ENCODE measurements around the gene BORCS5. TPM values are rescaled to one million over a fixed set of nuclear protein-coding genes. Genes with fewer than 3 reads are reported as not detected.

The BORCS5 gene
- total and polyA plus RNA-seq, 2 donors (not counting 1 experiment from before 2014, with no cell fraction given): 13.5 to 14.4 TPM

- Histone ChIP-seq H2AFZ (ENCODE audit: low read length) (no peak overlapping the region), H3K4me2 (ENCODE audit: extremely low read depth, insufficient read depth, low read length) (no peak overlapping the region), H4K20me1 (ENCODE audit: control insufficient read depth, extremely low read depth, insufficient read depth, low read length) (no peaks in the 10 kb centered on the region), H3K9ac (ENCODE audit: insufficient read depth, low read length) (no peak overlapping the region), H3K27me3 (ENCODE audit: control insufficient read depth, insufficient read depth, low read length) (no peaks in the 10 kb centered on the region), H3K4me1 (ENCODE audit: control insufficient read depth, extremely low read depth, insufficient read depth, low read length) (peaks cover 2% of the 10 kb centered on the region), H3K4me3 (replicated peaks in 1 of 4; ENCODE audit: control extremely low read depth in 1 of 4, insufficient read depth in 1 of 4, low read depth in 3 of 4, low read length in 4 of 4) (no peak overlapping the region), H3K9me3 (ENCODE audit: control insufficient read depth, insufficient read depth, low read depth, low read length) (no peaks in the 10 kb centered on the region), H3K79me2 (ENCODE audit: control insufficient read depth, insufficient read depth, low read length) (peaks cover 4% of the 10 kb centered on the region), H3K36me3 (ENCODE audit: control insufficient read depth, insufficient read depth, low read length) (no peaks in the 10 kb centered on the region), H3K27ac (ENCODE audit: insufficient read depth, low read length) (no peak overlapping the region)
- TF ChIP-seq EZH2 (IDR thresholded peaks at IDR 0.05; ENCODE audit: low read length, missing control alignments) (no peak), CTCF (conservative IDR thresholded peaks at IDR 0.05 in 1 of 2, IDR thresholded peaks at IDR 0.05 in 1 of 2; ENCODE audit: low read depth in 1 of 2, low read length in 2 of 2) (no peak)
- DNase-seq (ENCODE audit: low read depth in 2 of 2): no peak
Measured at GRCh38 chr12:12353276-12353675, 3.6 kb upstream of the BORCS5 start.

- Histone ChIP-seq H2AFZ (ENCODE audit: low read length) (no peak overlapping the region), H3K9me3 (ENCODE audit: control insufficient read depth, insufficient read depth, low read depth, low read length) (no peaks in the 10 kb centered on the region), H3K79me2 (ENCODE audit: control insufficient read depth, insufficient read depth, low read length) (peaks cover 4% of the 10 kb centered on the region), H3K4me1 (ENCODE audit: control insufficient read depth, extremely low read depth, insufficient read depth, low read length) (peaks cover 2% of the 10 kb centered on the region), H3K27ac (ENCODE audit: insufficient read depth, low read length) (no peak overlapping the region), H3K36me3 (ENCODE audit: control insufficient read depth, insufficient read depth, low read length) (no peaks in the 10 kb centered on the region), H3K4me2 (ENCODE audit: extremely low read depth, insufficient read depth, low read length) (no peak overlapping the region), H3K27me3 (ENCODE audit: control insufficient read depth, insufficient read depth, low read length) (no peaks in the 10 kb centered on the region), H4K20me1 (ENCODE audit: control insufficient read depth, extremely low read depth, insufficient read depth, low read length) (no peaks in the 10 kb centered on the region), H3K9ac (ENCODE audit: insufficient read depth, low read length) (no peak overlapping the region), H3K4me3 (replicated peaks in 1 of 4; ENCODE audit: control extremely low read depth in 1 of 4, insufficient read depth in 1 of 4, low read depth in 3 of 4, low read length in 4 of 4) (no peak overlapping the region)
- TF ChIP-seq CTCF (conservative IDR thresholded peaks at IDR 0.05 in 1 of 2, IDR thresholded peaks at IDR 0.05 in 1 of 2; ENCODE audit: low read depth in 1 of 2, low read length in 2 of 2) (no peak), EZH2 (IDR thresholded peaks at IDR 0.05; ENCODE audit: low read length, missing control alignments) (no peak)
- no peak for DNase-seq (ENCODE audit: low read depth in 2 of 2)
Measured at GRCh38 chr12:12353807-12354206, 3.1 kb upstream of the BORCS5 start.

- no peak for TF ChIP-seq EZH2 (IDR thresholded peaks at IDR 0.05; ENCODE audit: low read length, missing control alignments)
- no peak for TF ChIP-seq CTCF (conservative IDR thresholded peaks at IDR 0.05 in 1 of 2, IDR thresholded peaks at IDR 0.05 in 1 of 2; ENCODE audit: low read depth in 1 of 2, low read length in 2 of 2)
- peak overlapping the region; percentile 9 for H3K27ac ChIP-seq (ENCODE audit: insufficient read depth, low read length)
- no peak overlapping the region for H3K9ac ChIP-seq (ENCODE audit: insufficient read depth, low read length)
Measured at GRCh38 chr12:12356467-12356895, 397 bp upstream of the BORCS5 start.

More at GRCh38 chr12:12356467-12356895, 397 bp upstream of the BORCS5 start:
- Histone ChIP-seq H4K20me1 (ENCODE audit: control insufficient read depth, extremely low read depth, insufficient read depth, low read length) (no peaks in the 10 kb centered on the region), H3K4me2 (ENCODE audit: extremely low read depth, insufficient read depth, low read length) (peak overlapping the region; percentile 99), H3K79me2 (ENCODE audit: control insufficient read depth, insufficient read depth, low read length) (peaks cover 5% of the 10 kb centered on the region), H3K4me1 (ENCODE audit: control insufficient read depth, extremely low read depth, insufficient read depth, low read length) (peaks cover 2% of the 10 kb centered on the region), H3K9me3 (ENCODE audit: control insufficient read depth, insufficient read depth, low read depth, low read length) (no peaks in the 10 kb centered on the region), H3K36me3 (ENCODE audit: control insufficient read depth, insufficient read depth, low read length) (no peaks in the 10 kb centered on the region), H3K27me3 (ENCODE audit: control insufficient read depth, insufficient read depth, low read length) (no peaks in the 10 kb centered on the region), H3K4me3 (replicated peaks in 1 of 4; ENCODE audit: control extremely low read depth in 1 of 4, insufficient read depth in 1 of 4, low read depth in 3 of 4, low read length in 4 of 4) (peak overlapping the region; percentile 75 to 92 (median 85)), H2AFZ (ENCODE audit: low read length) (peak overlapping the region; percentile 89)
- DNase-seq (ENCODE audit: low read depth in 2 of 2): no peak

All from fibroblast of lung (primary cell).